ENCODE data around the gene SLC12A3.

Gene SLC12A3

DNA sequence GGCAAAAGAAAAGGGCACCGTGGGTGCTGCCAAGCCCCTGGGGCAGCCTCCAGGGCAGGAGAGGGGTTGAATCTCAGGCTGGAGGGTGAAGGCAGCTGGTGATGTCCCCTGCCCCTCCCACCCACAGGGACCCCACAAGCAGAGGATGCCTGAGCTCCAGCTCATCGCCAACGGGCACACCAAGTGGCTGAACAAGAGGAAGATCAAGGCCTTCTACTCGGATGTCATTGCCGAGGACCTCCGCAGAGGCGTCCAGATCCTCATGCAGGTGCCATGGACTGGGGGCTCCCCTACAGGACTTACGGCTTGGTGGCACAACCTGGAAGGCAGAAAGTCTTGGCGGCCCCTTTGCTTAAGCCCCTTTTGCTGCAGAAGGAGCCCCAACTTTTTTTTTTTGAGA, 21.8 kb downstream of the SLC12A3 start:
- Histone ChIP-seq H3K9ac (no peak overlapping the region), H3K27ac (no peak overlapping the region), H3K4me1 (peaks cover 10 to 27% (median 16%) of the 10 kb centered on the region in 10 experiments), H3K27me3 (no peaks in the 10 kb centered on the region), H3K36me3 (no peaks in the 10 kb centered on the region), H4K20me1 (no peaks in the 10 kb centered on the region), H3K9me3 (replicated peaks in 1 of 11) (no peaks in the 10 kb centered on the region), H3K4me2 (no peak overlapping the region), H3K4me3 (no peak overlapping the region)
- no peak for TF ChIP-seq Cebpa-rat (IDR thresholded peaks at IDR 0.05)

DNA sequence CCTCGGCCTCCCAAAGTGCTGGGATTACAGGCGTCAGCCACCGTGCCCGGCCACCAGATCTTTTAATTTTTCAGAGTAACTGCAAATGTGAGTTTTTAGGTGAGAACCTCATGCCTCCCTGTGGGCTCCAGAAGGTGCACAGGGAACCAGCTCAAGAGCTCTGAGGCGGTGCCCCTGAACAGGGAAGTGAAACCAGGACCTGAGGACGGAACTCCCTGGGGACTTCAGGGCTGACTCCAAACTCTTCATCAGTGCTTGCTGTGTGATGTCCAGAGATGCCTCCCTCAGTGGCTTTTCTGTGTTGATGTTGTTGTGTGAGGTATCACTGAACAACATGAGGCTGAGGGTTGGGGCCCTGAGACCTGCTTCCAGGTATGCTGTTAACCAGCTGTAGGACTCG, 23.8 kb downstream of the SLC12A3 start:
- H3K27ac ChIP-seq: no peak overlapping the region
- no peaks in the 10 kb centered on the region for H3K9me3 ChIP-seq (replicated peaks in 1 of 11)
- H3K27me3 ChIP-seq: no peaks in the 10 kb centered on the region
- H3K4me1 ChIP-seq: peaks cover 10 to 38% (median 24%) of the 10 kb centered on the region in 10 experiments
- H4K20me1 ChIP-seq: no peaks in the 10 kb centered on the region
- no peak overlapping the region for H3K4me3 ChIP-seq
- TF ChIP-seq Cebpa-rat (IDR thresholded peaks at IDR 0.05): no peak
- no peaks in the 10 kb centered on the region for H3K36me3 ChIP-seq
- H3K4me2 ChIP-seq: peak overlapping the region; percentile 39 to 84 (median 58)
- no peak overlapping the region for H3K9ac ChIP-seq

DNA sequence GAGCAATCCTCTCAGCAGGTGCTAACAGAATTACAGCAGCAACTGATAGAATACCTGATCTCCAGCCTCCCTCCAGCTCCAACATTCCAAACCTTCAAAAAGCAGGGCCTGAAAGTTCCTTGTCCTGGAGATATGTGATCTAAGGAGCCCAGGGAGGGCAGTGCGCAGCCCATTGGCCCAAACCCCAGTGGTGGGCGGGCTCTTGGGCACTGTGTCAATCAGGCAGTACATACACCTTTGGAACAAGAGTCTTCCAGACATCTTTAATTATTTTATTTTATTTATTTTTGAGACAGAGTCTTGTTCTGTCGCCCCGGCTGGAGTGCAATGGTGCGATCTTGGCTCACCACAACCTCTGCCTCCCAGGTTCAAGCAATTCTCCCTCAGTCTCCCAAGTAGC, 24.2 kb downstream of the SLC12A3 start:
- no peaks in the 10 kb centered on the region for H4K20me1 ChIP-seq
- H3K4me3 ChIP-seq: no peak overlapping the region
- no peaks in the 10 kb centered on the region for H3K27me3 ChIP-seq
- TF ChIP-seq Cebpa-rat (IDR thresholded peaks at IDR 0.05): no peak
- H3K9me3 ChIP-seq (replicated peaks in 1 of 11): no peaks in the 10 kb centered on the region
- no peak overlapping the region for H3K27ac ChIP-seq
- peak overlapping the region; percentile 39 to 84 (median 58) for H3K4me2 ChIP-seq
- no peak overlapping the region for H3K9ac ChIP-seq
- peaks cover 10 to 38% (median 24%) of the 10 kb centered on the region in 10 experiments for H3K4me1 ChIP-seq
- no peaks in the 10 kb centered on the region for H3K36me3 ChIP-seq

DNA sequence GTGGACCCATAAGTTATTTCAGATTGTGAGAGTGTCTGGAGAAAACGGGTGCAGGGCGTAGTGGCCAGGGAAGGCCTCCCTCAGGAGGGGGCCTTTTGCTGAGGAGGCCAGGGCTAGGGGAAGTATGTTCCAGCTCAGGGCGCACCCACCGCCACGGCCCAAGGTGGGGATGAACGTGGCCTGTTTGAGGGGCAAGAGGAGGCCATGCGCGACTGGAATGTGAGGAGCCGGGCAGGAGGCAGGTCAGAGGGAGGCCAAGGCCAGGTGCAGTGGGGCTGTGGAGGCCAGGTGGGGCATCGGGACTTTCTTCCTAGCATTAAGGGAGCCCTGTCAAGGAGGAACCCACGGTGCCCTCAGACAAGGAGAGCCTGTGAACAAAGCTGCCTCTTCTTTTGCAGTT, 26.7 kb downstream of the SLC12A3 start:
- H3K27me3 ChIP-seq: no peaks in the 10 kb centered on the region

DNA sequence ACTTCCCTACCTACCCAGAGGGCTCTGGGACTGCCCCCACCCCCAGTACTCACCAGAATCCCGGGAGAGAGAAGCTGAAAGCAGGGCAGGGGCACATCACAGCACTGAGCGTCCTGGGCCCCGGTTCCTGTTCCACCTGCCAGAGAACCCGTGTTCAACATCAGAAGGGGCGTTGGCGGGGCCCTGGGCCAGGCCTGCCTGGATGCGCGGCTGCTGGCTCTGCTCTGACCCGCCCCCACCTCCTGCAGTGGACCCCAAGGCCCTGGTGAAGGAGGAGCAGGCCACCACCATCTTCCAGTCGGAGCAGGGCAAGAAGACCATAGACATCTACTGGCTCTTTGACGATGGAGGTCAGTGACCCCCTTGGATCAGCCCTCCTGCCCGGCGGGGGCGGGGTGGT, 27.7 kb downstream of the SLC12A3 start:
- TF ChIP-seq Cebpa-rat (IDR thresholded peaks at IDR 0.05): no peak
- H4K20me1 ChIP-seq: no peaks in the 10 kb centered on the region
- no peak overlapping the region for H3K9ac ChIP-seq
- H3K27me3 ChIP-seq: no peaks in the 10 kb centered on the region
- H3K4me1 ChIP-seq: peaks cover 10 to 40% (median 25%) of the 10 kb centered on the region in 10 experiments
- no peak overlapping the region for H3K4me3 ChIP-seq
- H3K27ac ChIP-seq: no peak overlapping the region
- H3K4me2 ChIP-seq: peak overlapping the region in 6 of 11 experiments; percentile 8 to 48 (median 40); a peak in 6 of 22 replicates
- H3K9me3 ChIP-seq (replicated peaks in 1 of 11): no peaks in the 10 kb centered on the region
- no peaks in the 10 kb centered on the region for H3K36me3 ChIP-seq

More for the DNA sequence above, 26.7 kb downstream of the SLC12A3 start:
- Histone ChIP-seq H3K9me3 (replicated peaks in 1 of 11) (no peaks in the 10 kb centered on the region), H3K9ac (no peak overlapping the region), H3K4me3 (no peak overlapping the region), H3K4me2 (peak overlapping the region in 9 of 11 experiments; percentile 7 to 48 (median 40); a peak in 18 of 22 replicates), H4K20me1 (no peaks in the 10 kb centered on the region), H3K4me1 (peaks cover 10 to 38% (median 24%) of the 10 kb centered on the region in 10 experiments), H3K36me3 (no peaks in the 10 kb centered on the region), H3K27ac (no peak overlapping the region)
- no peak for TF ChIP-seq Cebpa-rat (IDR thresholded peaks at IDR 0.05)

DNA sequence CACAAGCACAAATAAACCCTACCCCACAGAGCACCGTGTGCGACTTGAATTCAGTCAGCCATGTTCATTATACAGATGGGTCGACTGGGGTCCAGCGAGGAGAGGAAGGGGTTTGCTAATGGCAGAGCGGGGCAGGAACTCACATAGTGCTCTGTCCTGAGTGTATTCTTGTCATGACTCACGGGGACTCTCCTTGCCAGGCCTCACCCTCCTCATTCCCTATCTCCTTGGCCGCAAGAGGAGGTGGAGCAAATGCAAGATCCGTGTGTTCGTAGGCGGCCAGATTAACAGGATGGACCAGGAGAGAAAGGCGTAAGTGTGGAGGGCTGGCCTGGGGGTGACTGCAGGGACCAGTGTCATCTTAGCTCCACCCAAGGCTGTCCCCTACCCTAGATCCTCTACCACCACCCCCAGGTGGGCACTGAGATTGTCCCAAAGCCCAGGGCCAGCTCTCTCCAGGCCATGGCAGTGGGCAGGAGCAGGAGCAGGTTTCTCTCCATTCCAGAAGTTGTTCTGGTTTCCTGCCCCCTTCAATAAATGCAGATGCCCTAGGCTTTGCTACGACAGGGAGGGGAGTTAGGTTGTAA, 29.4 kb downstream of the SLC12A3 start:
- Histone ChIP-seq H3K4me3 (no peak overlapping the region), H3K9me3 (replicated peaks in 1 of 11) (no peaks in the 10 kb centered on the region), H3K27ac (no peak overlapping the region), H3K9ac (no peak overlapping the region), H3K4me1 (peaks cover 14 to 41% (median 32%) of the 10 kb centered on the region in 10 experiments), H4K20me1 (no peaks in the 10 kb centered on the region), H3K4me2 (no peak overlapping the region), H3K27me3 (no peaks in the 10 kb centered on the region), H3K36me3 (no peaks in the 10 kb centered on the region)
- no peak for TF ChIP-seq Cebpa-rat (IDR thresholded peaks at IDR 0.05)

DNA sequence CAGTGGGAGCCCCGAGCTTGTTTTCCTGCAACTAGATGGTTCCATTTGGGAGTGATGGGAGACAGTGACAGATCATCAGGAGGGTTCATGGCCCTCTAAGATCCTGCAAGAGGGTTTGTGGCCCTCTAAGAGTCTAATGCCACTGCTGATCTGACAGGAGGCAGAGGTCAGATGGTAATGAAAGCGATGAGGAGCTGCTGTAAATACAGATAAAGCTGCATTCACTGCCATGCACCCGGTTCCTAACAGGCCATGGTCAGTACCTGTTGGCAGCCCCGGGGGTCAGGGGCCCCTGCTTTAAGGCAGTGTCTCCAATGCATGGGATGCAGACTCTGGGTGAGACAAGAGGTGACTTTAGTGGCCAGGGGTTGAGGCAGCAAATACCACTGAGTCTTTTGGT, 30.8 kb downstream of the SLC12A3 start:
- Histone ChIP-seq H3K4me3 (no peak overlapping the region), H3K4me2 (no peak overlapping the region), H3K36me3 (no peaks in the 10 kb centered on the region), H3K27ac (no peak overlapping the region), H3K4me1 (peaks cover 21 to 50% (median 38%) of the 10 kb centered on the region in 10 experiments), H3K27me3 (no peaks in the 10 kb centered on the region), H3K9me3 (replicated peaks in 1 of 11) (no peaks in the 10 kb centered on the region), H4K20me1 (no peaks in the 10 kb centered on the region), H3K9ac (no peak overlapping the region)
- no peak for TF ChIP-seq Cebpa-rat (IDR thresholded peaks at IDR 0.05)

DNA sequence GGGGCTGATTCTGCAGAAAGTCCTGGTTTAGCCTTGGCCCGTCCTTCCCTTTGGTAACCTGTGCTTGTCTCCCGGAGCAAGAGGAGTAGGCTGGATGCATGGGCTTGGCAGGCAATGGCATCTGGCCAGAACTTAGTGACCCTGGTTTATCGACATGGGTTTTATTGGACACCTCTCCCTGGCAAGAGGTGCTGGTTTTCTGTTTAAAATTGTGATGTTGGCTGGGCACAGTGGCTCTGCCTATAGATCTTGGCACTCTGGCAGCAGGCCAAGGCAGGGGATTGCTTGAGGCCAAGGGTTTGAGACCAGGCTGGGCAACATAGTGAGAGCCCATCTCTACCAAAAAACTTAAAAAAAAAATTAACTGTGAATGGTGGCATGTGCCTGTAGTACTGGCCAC, 31.2 kb downstream of the SLC12A3 start:
- Histone ChIP-seq H3K9me3 (replicated peaks in 1 of 11) (no peaks in the 10 kb centered on the region), H3K4me1 (peaks cover 21 to 53% (median 38%) of the 10 kb centered on the region in 10 experiments), H3K27ac (no peak overlapping the region), H4K20me1 (no peaks in the 10 kb centered on the region), H3K27me3 (no peaks in the 10 kb centered on the region), H3K9ac (no peak overlapping the region), H3K4me2 (no peak overlapping the region), H3K36me3 (no peaks in the 10 kb centered on the region), H3K4me3 (no peak overlapping the region)
- TF ChIP-seq Cebpa-rat (IDR thresholded peaks at IDR 0.05): no peak

DNA sequence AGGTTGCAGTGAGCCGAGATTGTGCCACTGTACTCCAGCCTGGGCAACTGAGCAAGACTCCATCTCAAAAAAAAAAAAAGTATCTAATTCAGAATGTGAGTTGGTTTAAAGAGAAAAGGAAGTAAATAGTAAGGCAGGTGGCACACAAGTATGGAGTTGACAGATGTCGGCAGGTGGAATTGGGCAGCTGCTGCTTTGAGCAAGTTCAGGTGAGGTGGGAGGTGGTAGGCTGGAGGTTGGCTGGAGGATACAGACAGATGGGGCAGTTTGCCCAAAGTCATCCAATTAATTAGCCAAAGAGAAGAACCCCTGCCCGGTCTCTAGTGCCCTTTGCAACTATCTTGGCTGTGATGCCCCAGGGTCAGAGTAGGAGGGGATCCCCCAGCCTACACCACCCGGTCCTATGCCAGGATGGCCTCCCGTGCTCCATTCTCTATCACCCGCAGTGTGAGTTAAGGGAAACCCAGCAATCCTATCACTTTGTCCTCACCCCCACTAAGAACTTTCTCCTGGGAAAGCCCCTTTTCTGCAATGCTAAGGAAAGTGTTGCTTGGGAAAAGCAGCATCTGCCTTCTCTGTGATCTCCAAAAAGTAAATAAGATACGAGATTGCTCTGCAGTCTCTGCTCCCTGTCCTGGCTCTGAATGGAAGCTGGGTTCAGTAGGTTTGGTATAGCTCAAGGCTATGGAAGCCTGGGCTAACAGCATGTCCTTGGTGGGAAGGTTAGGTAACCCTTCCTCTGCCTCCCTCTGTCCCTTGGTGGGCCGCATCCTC, 32.2 kb downstream of the SLC12A3 start:
- peak overlapping the region in 3 of 11 experiments; percentile 80 to 92 (median 89); a peak in 2 of 22 replicates for H3K4me2 ChIP-seq
- TF ChIP-seq Cebpa-rat (IDR thresholded peaks at IDR 0.05): no peak

More for the DNA sequence above, 32.2 kb downstream of the SLC12A3 start:
- H3K27me3 ChIP-seq: no peaks in the 10 kb centered on the region
- H3K4me3 ChIP-seq: no peak overlapping the region
- H4K20me1 ChIP-seq: no peaks in the 10 kb centered on the region
- peaks cover 22 to 52% (median 30%) of the 10 kb centered on the region in 10 experiments for H3K4me1 ChIP-seq
- no peaks in the 10 kb centered on the region for H3K36me3 ChIP-seq
- H3K27ac ChIP-seq: no peak overlapping the region; a peak in 1 of 22 replicates
- no peak overlapping the region for H3K9ac ChIP-seq
- H3K9me3 ChIP-seq (replicated peaks in 1 of 11): no peaks in the 10 kb centered on the region

Measured in BLaER1 treated with 17β-estradiol and CSF1 and Interleukin-3, amounts not matched to agents 10 nM and 100 nM (cell line).